K562 (cell line): Measurements from ENCODE around the gene DCAKD. TPM values are rescaled to one million over a fixed set of nuclear protein-coding genes. Genes with fewer than 3 reads are reported as not detected.
A peak's percentile ranks its signal among the peaks of the same experiment; 100 is the strongest.

Source experiments
- DPF2 ChIP-seq: fragments of 450-650 bp; IDR thresholded peaks from 2 replicates; pipeline ENCODE4 v1.6.1; 2016
- KLF1 ChIP-seq: fragments of 450-650 bp; IDR thresholded peaks from 2 replicates; pipeline ENCODE4 v1.6.1; 2016; ENCODE audit warnings: missing genetic modification characterization, missing compliant biosample characterization
- MCM3 ChIP-seq: fragments of 450-650 bp; IDR thresholded peaks from 2 replicates; pipeline ENCODE4 v1.6.1; 2016
- POLR2AphosphoS5 ChIP-seq: IDR thresholded peaks from 2 replicates; pipeline ENCODE4 v1.6.1; 2011; ENCODE audit warnings: mild to moderate bottlenecking, low read depth, low read length, moderate library complexity; ENCODE audit not compliant: control insufficient read depth, insufficient read depth
- PURB ChIP-seq: sonication (generic); formaldehyde crosslinking; IDR thresholded peaks from 2 replicates; pipeline ENCODE4 v1.9.0; 2021; ENCODE audit warnings: low read depth, mild to moderate bottlenecking, missing genetic modification reagents
- RB1 ChIP-seq: fragments of 450-650 bp; IDR thresholded peaks from 2 replicates; pipeline ENCODE4 v1.6.1; 2017; ENCODE audit warnings: low read depth, mild to moderate bottlenecking
- SOX6 ChIP-seq: fragments of 450-650 bp; IDR thresholded peaks from 2 replicates; pipeline ENCODE4 v1.6.1; 2014; ENCODE audit warnings: mild to moderate bottlenecking
- YY1 ChIP-seq, 3 experiments: IDR thresholded peaks; 2 replicates each; pipeline ENCODE4 v1.6.1; 2011; ENCODE audit warnings: low read length in 2 of 3, mild to moderate bottlenecking in 2 of 3, moderate library complexity in 2 of 3, borderline replicate concordance in 1 of 3, control low read depth in 1 of 3, low read depth in 1 of 3; ENCODE audit not compliant: insufficient read depth in 3 of 3, insufficient replicate concordance in 2 of 3, control insufficient read depth in 1 of 3, insufficient read length in 1 of 3; ENCODE audit errors: extremely low read depth in 1 of 3
- ZFP1 ChIP-seq: fragments of 450-650 bp; formaldehyde crosslinking; IDR thresholded peaks from 2 replicates; pipeline ENCODE4 v1.4.0; 2020; ENCODE audit warnings: mild to moderate bottlenecking, mixed read lengths
- ZNF217 ChIP-seq: sonication (generic); formaldehyde crosslinking; IDR thresholded peaks from 2 replicates; pipeline ENCODE4 v1.8.0; 2022; ENCODE audit warnings: mild to moderate bottlenecking, missing genetic modification reagents
- ZNF311 ChIP-seq: fragments of 250-450 bp; sonication (Bioruptor Pico); IDR thresholded peaks from 2 replicates; pipeline ENCODE4 v1.4.0; 2020; ENCODE audit warnings: mild to moderate bottlenecking, moderate library complexity
- ZNF354B ChIP-seq: fragments of 250-450 bp; sonication (Bioruptor Pico); IDR thresholded peaks from 2 replicates; pipeline ENCODE4 v1.4.0; 2020
- polyA plus RNA-seq, 8 experiments: library from polyadenylated mRNA; depleted of rRNA in 4 of 8; stranded (reverse) in 5 of 8; unstranded in 3 of 8; fragments of >200 nt; fragmentation: Nextera tagmentation in 2 of 8; fragmentation: Illumina TruSeq in 1 of 8; extraction: Ambion mirVana in 2 of 8; extraction: Trizol in 1 of 8; gene quantifications; 2 replicates each; pipeline versions ENCODE4 v1.2.1 to v1.2.3, GENCODE V29; 2011 to 2014; ENCODE audit warnings: inconsistent platforms in 1 of 8, missing spikeins in 1 of 8
- total RNA-seq, 7 experiments: library from RNA; depleted of rRNA in 6 of 7; stranded (reverse); fragments of >200 nt in 6 of 7; fragmentation: Illumina TruSeq in 2 of 7; extraction: Trizol in 2 of 7; gene quantifications; 2 replicates each; pipeline versions ENCODE4 v1.2.1 to v1.2.3, GENCODE V29; 2011 to 2021; ENCODE audit warnings: low replicate concordance in 1 of 7
- TF ChIP-seq, protein P1 (sequence below): fragments of 450-650 bp; IDR thresholded peaks from 2 replicates; pipeline ENCODE4 v1.6.1; 2016; ENCODE audit warnings: mild to moderate bottlenecking
- TF ChIP-seq, protein P2 (sequence below): sonication (generic); formaldehyde crosslinking; IDR thresholded peaks from 2 replicates; pipeline ENCODE4 v1.8.0; 2022; ENCODE audit warnings: mild to moderate bottlenecking, missing genetic modification reagents
- TF ChIP-seq, protein P3 (sequence below), 2 experiments: fragments of 450-650 bp in 1 of 2; sonication (generic) in 1 of 2; formaldehyde crosslinking in 1 of 2; IDR thresholded peaks in 1 of 2; conservative IDR thresholded peaks in 1 of 2; 2 replicates each; pipeline versions ENCODE4 v1.6.1 to v1.8.1; 2016 to 2023; ENCODE audit warnings: mild to moderate bottlenecking in 2 of 2, moderate library complexity in 2 of 2, inconsistent platforms in 1 of 2, missing genetic modification reagents in 1 of 2
- TF ChIP-seq, protein P4 (sequence below): fragments of 250-450 bp; sonication (Bioruptor Pico); IDR thresholded peaks from 2 replicates; pipeline ENCODE4 v1.8.0; 2021; ENCODE audit warnings: moderate library complexity, mild to moderate bottlenecking, inconsistent platforms

The DCAKD gene
- total and polyA plus RNA-seq, 9 of the 15 experiments (the other 6 are each of a cell fraction or from before 2014, with no cell fraction given) = 7.9 to 35.5 (median 21.4) TPM

DNA sequence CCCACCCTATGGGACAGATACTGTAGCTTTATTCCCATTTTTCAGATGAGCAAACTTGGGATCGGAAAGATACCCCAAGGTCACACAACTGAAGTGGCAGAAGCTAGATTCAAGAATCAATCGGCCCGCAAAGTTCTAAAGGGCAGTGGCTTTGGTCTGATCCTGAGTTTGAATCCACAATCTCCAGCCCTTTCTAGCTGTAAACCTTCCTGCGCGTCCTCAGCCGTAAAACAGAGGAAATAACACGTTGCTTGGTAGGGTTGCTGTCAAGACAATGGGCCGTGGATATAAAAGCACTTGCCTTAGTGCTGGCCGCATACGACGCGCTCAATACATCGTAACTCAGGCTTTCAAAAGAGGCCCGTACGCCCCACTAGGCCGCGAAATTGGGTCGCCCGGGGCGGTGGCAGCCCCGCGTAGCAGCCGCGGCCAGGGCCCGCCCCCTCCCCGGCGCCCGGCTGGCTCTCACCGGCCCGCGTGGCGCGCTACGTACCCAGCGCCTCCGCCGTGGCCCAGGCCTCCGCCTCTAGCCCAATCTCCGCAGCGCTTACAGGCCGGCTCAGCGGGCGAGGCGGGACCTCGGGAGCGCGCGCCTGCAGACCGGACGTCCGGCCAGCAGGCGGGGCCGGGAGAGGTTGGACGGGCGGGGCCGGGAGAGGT is at the start of gene DCAKD (continued):
- TF ChIP-seq, protein P1, sequence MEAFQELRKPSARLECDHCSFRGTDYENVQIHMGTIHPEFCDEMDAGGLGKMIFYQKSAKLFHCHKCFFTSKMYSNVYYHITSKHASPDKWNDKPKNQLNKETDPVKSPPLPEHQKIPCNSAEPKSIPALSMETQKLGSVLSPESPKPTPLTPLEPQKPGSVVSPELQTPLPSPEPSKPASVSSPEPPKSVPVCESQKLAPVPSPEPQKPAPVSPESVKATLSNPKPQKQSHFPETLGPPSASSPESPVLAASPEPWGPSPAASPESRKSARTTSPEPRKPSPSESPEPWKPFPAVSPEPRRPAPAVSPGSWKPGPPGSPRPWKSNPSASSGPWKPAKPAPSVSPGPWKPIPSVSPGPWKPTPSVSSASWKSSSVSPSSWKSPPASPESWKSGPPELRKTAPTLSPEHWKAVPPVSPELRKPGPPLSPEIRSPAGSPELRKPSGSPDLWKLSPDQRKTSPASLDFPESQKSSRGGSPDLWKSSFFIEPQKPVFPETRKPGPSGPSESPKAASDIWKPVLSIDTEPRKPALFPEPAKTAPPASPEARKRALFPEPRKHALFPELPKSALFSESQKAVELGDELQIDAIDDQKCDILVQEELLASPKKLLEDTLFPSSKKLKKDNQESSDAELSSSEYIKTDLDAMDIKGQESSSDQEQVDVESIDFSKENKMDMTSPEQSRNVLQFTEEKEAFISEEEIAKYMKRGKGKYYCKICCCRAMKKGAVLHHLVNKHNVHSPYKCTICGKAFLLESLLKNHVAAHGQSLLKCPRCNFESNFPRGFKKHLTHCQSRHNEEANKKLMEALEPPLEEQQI = no peak
- TF ChIP-seq YY1 (IDR thresholded peaks at IDR 0.05; ENCODE audit: borderline replicate concordance in 1 of 3, control insufficient read depth in 1 of 3, extremely low read depth in 1 of 3, insufficient read depth in 3 of 3, insufficient read length in 1 of 3, insufficient replicate concordance in 2 of 3, low read depth in 1 of 3, low read length in 2 of 3) = peak in 2 of 3 experiments; percentile 59 to 68
- no peak for TF ChIP-seq ZNF311 (CRISPR knock-in tag)
- TF ChIP-seq DPF2 = 0 out of 2 replicates have a peak, but pooled peaks have one; percentile 23
- TF ChIP-seq POLR2AphosphoS5 = peak; percentile 56
- no peak for TF ChIP-seq KLF1
- TF ChIP-seq, protein P2, sequence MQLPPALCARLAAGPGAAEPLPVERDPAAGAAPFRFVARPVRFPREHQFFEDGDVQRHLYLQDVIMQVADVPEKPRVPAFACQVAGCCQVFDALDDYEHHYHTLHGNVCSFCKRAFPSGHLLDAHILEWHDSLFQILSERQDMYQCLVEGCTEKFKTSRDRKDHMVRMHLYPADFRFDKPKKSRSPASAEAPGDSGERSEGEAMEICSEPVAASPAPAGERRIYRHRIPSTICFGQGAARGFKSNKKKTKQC = peak; percentile 37; the same call in 1 of the 2 replicates
- 0 out of 2 replicates have a peak, but pooled peaks have one; percentile 55 for TF ChIP-seq SOX6
- no peak for TF ChIP-seq PURB
- TF ChIP-seq ZNF217 = no peak
- TF ChIP-seq, protein P3, sequence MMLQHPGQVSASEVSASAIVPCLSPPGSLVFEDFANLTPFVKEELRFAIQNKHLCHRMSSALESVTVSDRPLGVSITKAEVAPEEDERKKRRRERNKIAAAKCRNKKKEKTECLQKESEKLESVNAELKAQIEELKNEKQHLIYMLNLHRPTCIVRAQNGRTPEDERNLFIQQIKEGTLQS (IDR thresholded peaks at IDR 0.05) = no peak
- TF ChIP-seq, protein P3 (CRISPR knock-in tag; conservative IDR thresholded peaks at IDR 0.05) = 0 out of 2 replicates have a peak, but pooled peaks have one; percentile 52
- no peak for TF ChIP-seq MCM3
- peak; percentile 86 for TF ChIP-seq RB1
- TF ChIP-seq, protein P4, sequence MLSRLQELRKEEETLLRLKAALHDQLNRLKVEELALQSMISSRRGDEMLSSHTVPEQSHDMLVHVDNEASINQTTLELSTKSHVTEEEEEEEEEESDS (CRISPR knock-in tag) = no peak
- TF ChIP-seq ZNF354B (CRISPR knock-in tag) = no peak
- TF ChIP-seq ZFP1 = no peak
